HG03097 (cell line): ENCODE data around the gene VPS36.
"Not testable (repeated sequence)": the region's sequence is repeated elsewhere in the genome, so short reads cannot be mapped to it uniquely, and the experiment has no call there.

Experiments used
- ATAC-seq: cut with Tn5 transposase; IDR thresholded peaks from one replicate; pipeline ENCODE4 v1.9.1; 2021; ENCODE audit not compliant: unreplicated experiment, low FRiP score

VPS36 gene

DNA sequence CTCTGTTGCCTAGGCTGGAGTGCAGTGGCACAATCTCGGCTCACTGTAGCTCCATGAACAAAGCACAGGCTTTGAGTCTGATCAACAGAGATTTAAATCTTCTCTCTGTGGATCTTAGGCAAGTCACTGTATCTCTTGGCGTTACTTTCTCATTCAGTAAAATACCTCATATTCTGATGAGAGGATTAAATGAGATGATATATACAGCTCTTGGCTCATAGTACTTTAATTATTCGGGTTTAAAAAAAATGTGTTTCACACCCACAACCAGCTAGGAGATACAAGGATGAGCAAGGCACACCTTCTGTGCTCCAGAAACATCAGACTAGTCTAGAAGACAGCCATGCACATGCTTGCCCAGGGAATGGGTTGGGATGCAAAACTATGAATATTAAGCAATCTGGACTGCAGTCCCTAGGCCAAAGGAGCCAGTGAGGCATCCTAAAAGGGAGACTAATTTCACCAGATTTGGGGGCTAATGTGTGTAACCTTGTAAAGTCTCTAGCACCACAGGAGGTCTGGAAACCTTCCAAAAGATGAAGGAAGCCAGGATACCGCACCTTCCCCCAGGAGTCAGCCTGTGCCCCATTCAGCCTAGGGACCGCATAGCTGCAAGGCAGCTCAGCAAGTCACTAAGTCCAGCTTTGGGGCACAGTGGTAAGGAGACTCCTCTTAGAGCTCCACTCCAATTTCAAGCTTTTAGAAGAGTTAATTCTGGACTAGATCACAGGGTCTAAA lies 2.5 kb downstream of the VPS36 start:
- ATAC-seq, result no peak

DNA sequence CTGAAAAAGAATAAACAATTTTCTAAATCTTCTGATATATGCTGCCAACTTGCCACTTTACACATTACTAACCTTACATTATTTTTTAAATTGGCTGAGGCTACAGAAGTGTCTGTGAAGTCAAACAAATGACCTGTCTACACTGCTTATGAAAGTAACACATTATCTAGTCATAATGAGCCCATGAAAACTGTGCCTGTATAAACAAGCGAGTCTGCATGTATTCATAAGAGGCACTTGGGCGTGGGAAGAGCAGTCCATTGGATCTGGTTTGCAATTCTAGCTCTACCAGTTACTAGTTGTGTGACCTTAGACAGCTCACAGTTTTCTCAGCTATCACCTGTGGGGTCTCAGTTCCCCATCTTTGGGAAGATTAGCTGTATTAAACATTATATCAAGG lies 3.1 kb downstream of the VPS36 start:
- no peak for ATAC-seq

DNA sequence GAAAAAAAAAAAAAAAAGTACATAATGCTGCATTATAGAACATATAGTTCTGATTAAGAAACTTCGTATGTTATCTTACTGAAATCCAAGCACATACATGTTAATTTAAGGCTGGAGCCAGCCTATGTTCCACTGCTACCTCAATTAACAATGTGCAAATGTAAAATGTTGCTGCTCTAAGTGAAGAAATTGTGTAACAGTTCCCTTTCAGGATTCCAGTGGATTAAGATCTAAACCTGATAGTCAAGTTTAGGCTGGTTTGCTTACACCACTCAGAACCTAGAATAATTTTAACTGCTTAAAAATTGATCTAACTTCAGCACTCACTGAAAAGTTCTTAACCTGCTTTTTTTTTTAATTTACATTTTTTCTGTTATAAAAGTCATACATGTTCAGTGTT lies 4.2 kb downstream of the VPS36 start:
- ATAC-seq, result no peak

DNA sequence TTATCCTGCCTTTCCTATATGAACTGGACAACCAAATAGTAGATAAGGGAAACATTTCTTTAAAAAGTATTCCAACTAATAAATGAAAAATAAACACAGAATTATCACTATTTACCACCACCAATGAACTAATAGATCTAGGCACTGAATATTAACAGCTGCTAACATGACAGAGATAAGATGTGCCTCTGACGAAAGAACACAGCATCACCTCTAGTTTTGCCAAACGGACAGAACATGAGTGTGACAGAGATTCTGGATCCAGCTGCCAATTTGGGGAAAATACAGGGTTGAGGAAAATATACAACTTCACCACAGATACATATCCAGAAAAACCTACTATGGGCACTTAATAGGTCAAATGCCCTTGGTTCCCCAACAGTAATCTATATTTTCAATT lies 18.0 kb downstream of the VPS36 start:
- no peak for ATAC-seq

DNA sequence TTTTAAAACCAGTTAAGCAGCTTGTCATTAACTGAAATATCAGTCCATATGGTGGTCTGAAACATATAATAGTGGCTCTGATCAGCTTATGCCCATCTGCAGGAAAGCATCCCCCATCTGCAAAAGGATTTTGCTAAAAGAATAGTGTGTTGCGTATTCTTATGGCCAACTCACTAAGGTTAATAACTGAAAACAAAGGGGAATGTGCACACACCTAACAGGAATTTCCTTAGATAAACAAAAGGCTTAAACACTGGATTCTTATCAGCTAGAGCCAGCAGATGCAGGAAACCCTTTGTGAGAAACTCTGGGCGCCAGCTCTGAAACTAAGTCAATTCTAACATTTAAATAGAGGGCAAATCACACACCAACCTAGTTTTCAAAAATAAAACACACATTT lies 22.1 kb downstream of the VPS36 start:
- no peak for ATAC-seq

DNA sequence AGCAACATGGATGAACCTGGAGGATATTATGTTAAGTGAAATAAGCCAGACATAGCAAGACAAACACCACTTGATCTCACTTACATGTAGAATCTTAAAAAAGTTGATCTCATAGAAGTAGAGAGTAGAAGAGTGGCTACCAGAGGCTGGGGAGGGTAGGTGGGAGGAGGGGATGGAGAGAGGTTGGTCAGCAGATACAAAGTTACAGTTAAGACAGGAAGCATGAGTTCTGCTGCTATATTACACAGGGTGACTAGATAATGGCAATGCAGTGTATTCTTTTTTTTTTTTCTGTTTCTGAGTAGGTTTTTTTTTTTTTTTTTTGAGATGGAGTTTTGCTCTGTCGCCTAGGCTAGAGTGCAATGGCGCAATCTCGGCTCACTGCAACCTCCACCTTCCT lies 29.2 kb downstream of the VPS36 start:
- no peak for ATAC-seq

DNA sequence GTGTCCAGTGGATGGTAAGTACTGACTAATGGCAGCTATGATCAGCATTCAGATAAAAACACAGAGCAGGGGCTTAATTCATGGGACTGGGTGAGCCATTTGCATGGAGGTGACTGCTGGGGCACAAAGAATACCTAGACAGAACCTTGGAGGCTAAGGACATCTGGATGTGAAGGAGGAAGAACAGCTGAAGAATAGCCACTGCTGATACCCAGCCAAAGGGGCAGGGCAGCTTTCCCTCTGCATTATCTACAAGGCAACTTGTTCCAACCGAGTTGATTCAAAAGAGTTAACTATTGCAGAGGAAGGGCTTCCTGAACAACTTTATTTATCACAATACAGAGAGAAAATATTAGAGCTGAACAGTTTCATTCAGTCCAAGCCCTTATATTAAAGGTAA lies 31.4 kb downstream of the VPS36 start:
- no peak for ATAC-seq

DNA sequence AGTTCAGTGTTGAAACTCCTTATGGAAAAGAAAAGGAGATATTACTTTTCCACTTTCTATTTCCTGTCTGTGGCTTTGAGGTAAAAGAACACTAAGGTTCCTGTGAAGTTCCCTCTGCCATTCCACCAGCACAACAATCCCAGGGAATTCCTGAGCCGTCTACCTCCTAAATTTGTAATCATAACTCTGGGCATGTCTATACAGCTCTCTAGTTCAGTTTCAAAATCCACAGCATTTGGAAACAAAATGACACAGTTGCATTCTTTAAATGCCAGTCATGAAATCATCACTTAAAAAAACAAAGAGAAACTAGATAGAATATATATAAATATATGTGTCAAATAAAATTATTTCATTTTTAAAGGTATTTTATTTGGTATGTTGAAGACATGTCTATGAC lies 35.5 kb downstream of the VPS36 start:
- ATAC-seq, result no peak

DNA sequence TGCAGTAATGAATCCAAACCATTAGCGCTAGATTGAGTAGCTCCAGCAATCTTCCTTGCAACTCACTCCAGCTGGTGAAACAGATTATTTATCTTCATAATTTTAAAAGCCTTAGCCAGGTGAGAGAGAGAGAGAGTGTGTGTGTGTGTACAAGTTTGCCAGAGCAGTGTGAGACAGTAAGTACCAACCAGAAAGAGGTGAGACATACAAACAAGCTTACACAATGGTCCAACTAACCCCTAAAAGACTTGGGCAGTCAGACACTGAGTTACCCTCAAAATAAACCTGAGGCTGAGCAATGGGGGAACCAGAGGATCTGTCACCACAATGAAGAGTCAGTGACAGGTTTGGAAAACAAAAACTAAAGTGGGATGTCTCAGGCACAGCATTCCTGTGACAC lies 36.4 kb downstream of the VPS36 start:
- ATAC-seq, result no peak

DNA sequence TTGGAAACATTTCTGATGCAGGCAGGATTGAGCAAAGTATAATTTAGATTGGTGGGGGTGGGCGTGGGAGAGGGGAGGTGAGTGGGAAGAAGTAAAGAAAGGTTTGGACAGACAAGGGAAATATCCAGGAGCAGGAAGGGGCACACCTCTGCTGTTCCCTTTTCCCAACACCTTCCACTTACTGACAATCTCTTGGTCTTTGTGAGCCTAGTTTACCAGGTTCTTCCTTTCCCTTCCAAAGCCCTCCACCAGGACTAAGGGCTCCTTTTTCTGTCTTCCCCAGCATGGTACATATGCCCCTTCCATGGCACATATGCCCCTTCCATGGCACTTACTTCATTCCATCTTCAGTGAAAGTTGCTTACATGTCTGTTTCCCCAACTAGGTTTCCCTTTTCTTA lies 38.3 kb downstream of the VPS36 start:
- ATAC-seq, result no peak

DNA sequence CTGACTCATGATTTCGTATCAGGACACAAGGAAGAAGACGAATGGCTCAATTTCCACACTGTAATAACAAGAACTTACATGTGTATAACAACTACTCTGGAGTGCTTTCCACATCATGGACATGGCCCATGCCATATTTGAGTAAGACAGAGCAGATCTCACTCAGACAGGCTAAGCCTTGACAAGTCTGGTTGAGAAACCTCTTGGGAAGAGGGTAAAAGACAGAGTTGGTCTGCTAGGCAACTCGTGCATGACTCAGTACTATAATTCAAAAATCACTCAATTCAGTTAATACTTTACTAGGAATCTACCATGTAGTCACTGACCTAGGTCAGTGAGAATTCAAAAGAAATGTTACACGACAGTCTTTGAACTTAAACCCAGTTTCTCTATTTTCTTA lies 38.8 kb downstream of the VPS36 start:
- ATAC-seq, result peak; percentile 97

DNA sequence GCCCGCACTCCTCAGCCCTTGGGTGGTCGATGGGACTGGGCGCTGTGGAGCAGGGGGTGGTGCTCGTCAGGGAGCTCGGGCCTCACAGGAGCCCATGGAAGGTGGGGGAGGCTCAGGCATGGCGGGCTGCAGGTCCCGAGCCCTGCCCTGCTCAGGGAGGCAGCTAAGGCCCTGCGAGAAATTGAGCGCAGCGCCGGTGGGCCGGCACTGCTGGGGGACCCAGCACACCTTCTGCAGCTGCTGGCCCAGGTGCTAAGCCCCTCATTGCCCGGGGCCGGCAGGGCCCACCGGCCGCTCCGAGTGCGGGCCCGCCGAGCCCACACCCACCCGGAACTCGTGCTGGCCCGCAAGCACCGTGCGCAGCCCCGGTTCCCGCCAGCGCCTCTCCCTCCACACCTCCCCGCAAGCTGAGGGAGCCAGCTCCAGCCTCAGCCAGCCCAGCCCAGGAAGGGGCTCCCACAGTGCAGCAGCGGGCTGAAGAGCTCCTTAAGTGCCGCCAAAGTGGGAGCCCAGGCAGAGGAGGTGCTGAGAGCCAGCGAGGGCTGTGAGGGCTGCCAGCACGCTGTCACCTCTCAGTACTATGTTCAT lies 42.3 kb downstream of the VPS36 start:
- not testable (repeated sequence) for ATAC-seq

DNA sequence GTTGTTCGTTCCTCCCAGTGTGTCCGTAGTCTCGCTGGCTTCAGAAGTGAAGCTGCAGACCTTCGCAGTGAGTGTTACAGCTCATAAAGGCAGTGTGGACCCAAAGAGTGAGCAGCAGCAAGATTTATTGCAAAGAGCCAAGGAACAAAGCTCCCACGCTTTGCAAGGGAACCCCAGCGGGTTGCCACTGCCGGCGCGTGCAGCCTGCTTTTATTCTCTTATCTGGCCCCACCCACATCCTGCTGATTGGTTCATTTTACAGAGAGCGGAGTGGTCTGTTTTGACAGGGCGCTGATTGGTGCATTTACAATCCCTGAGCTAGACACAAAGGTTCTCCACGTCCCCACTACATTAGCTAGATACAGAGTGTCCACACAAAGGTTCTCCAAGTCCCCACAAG lies 43.0 kb downstream of the VPS36 start:
- ATAC-seq, result not testable (repeated sequence)

DNA sequence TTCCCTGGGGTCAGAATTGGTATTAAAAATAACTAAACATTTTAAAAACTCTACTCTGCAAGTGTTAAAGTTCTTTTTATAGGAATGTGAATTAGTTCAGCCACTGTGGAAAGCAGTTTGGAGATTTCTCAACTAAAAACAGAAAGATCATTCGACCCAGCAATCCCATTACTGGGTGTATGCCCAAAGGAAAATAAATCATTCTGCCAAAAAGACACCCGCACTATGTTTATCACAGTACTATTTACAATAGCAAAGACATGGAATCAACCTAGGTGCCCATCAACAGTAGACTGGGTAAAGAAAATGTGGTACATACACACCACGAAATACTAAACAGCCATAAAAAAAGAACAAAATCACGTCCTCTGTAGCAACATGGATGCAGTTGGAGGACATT lies 43.8 kb downstream of the VPS36 start:
- ATAC-seq, result no peak

DNA sequence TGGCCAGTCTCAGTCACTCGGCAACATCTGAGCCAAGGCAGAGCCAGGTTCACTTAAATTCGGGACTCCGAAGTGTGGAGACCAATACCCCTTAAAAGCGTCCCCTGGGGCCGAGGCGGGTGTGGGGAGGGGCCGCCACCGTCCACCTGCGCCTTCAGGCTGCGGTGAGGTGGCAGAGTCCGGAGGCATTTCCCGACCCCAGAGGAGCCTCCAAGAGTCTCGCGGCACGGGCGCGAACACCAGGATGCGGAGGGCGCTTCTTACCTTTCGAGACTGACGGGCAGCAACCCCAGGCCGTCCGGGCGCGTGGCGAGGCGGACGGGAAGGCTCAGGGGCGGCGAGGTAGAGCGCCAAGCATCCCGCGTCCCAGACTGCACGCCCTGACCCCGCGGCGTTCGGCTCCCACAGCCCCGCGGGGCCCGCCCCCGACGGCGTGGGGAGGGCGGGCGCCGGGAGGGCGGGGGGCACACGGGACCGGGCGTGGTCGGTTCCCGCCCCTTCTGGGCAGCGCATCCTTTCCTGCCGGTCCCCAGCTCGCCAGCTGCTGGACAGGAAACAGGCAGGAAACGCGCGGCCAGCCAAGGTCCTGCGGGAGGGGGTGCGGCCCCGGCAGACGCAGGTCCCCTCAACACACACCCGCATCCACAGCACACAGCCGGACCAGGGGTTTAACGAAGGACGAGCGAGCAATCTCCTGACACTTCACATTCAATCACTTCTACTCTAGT lies 44.5 kb downstream of the VPS36 start, which contains the start of gene THSD1:
Gene THSD1, minus strand, starts transcription at position 406 of the 728 bp plus-strand sequence. CDS start 3,572 bp downstream, outside the sequence.
- no peak for ATAC-seq

DNA sequence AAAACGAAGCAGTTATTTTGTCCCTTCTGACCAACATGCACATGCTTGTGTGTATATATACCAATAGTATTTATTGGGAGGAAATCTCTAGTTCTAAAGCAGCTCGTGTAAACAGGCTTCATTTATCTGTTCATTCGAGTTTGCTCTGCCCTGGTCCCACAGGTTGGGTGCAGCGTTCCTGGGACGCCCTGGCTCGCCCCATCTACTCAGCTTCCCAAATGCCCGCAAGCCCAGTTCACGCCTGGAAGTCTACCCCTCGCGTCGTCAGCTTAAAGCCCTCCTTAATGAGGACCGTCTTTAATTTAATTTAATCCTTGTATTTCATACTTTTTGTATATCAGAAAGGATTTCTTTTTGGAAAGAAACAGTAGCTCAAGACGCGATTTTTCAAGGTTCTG lies 45.1 kb downstream of the VPS36 start:
- ATAC-seq, result no peak

DNA sequence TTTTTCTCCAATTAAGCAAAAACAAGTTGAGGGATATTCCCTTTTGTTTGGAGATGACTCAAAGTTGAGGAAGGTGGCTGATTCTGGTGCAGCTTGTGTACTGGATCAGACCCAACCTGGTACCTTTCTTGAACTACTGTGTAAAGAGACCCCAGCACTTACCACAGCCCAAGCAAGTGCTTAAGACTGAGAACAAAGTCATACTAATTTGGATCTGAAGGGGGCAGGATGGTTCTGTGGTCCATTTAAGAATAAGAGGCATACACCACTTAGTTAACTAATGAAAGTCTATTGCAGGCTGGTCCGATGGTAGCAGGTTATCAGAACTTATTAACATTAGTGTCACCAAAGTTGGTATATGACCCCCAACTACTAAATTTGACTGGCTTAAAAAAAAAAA lies 50.7 kb downstream of the VPS36 start:
- no peak for ATAC-seq

DNA sequence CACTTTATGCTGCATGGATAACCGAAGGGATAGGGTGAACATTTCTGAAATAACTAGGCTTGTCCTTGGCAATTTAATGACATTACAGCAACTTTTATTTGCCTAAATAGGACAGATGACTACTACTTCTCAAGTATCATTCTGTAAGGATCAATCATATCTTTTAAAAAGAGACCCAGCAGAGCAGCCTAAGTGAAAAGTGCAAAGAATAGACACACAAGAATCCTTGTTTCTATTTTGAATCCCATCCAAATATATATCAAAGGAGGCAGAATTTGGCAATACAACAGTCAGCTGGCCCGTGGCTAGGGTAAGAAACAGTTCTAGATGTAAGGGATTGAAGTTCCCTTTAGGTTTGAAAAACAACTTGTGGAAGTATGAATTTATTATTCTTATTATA lies 51.4 kb downstream of the VPS36 start:
- no peak for ATAC-seq

DNA sequence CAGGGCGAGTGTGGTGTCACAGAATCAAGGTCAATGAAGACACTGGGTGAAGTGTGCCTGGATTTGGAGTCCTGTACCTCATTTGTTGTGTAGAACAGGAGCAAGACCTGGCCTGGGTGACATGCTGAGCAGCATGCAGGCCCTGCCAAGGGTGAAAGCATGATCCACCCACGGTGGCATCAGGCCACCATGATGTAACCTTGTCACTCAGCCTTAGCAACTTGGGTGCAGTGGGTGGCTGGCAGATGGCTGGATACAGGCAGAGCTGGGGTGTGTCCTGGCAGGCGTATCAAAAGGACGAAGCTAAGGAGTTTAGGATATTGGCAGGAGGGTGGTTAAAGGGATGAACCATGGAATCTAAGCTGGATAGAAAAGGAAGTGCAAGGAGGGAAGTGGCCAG lies 54.7 kb downstream of the VPS36 start:
- ATAC-seq, result no peak

DNA sequence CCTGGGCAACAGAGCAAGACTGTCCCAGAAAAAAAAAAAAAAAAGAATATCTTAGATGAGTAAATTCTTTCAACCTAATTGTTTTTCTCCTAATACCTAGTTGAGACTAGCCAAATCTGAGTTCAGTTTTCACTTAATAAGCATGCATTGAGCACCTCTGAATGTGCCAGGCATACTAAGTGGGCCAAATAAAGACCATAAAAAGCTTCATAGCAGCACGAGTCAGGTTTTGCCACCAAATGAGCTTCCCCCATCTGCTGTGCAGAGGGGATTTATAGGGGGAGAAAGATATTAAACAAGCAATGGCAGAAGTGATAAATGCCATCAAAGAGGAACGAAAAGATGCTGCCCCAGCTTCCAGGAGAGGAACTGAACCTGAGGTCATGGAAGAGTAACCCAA lies 55.8 kb downstream of the VPS36 start:
- ATAC-seq, result no peak

DNA sequence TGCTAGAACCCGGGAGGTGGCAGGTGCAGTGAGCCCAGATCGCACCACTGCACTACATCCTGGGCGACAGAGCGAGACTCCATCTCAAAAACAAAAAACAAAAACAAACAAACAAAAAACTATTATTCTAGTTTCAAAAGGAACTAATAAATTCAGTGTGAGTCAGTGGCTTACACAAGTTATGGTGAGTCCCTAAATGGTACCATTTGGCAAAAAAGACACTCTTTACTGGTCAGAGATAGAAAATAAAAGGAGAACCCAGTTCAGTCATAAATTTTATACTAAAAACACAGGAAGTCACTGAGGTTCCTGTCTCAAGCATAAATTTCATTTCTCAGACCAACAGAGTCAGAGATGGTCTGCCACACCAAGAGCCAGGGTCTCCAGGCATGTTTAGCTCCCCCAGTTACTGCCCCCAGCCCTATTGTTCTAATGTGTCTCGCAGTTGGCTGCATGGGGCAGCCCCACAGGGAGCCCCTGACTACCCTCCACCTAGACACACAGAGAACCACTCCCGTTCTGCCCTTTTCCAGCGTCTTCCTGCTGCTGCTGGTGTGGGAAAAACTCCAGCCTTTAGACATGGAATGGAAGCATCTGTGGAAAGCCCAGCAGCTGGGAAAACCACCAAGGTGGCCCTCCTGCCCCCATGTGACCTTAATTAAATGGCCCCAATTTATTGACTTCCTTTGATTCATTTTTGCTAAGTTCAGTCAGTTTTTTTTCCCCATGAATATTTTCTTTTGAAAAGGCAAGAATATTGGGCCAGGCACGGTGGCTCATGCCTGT lies 56.7 kb downstream of the VPS36 start:
- no peak for ATAC-seq
